ENCODE results near the gene JMJD8.

Gene JMJD8

DNA sequence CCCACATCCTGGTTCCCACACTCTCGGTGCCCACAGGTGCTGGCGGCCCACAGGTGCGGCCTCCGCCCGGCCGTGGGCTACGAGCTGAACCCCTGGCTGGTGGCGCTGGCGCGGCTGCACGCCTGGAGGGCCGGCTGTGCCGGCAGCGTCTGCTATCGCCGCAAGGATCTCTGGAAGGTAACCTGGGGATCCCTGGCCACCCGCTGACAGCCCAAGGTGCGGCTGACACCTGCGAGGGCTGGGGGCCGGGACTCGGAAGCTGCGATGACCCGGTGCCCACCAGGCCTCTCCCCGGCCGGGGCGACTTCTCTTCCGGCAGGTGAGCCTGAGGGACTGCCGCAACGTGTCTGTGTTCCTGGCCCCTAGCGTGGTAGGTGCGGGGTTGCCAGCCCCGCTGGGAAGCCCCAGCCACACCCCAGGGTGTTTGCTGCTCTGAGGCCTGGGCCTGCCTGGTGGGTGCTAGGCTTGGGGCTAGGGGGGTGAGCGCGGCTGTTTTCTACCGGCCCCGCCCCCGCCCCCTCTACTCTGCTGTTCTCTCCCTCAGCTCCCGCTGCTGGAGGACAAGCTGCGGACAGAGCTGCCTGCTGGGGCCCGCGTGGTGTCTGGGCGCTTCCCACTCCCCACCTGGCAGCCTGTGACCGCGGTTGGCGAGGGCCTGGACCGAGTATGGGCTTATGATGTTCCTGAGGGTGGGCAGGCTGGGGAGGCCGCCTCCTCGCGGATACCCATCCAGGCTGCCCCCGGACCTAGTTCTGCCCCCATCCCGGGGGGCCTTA lies 37.8 kb upstream of the JMJD8 start:
- no peak for DNase-seq

GRCh38 chr16:720990-721764 lies 37.0 kb upstream of the JMJD8 start, which contains the start of gene ANTKMT:
TSS of gene ANTKMT (plus strand) at chr16:721146. CDS start at chr16:721275, 129 bp downstream.
- peak; percentile 60 for DNase-seq

- no peak for DNase-seq
Observed at GRCh38 chr16:720447-720989, 36.4 kb upstream of the JMJD8 start.

DNA sequence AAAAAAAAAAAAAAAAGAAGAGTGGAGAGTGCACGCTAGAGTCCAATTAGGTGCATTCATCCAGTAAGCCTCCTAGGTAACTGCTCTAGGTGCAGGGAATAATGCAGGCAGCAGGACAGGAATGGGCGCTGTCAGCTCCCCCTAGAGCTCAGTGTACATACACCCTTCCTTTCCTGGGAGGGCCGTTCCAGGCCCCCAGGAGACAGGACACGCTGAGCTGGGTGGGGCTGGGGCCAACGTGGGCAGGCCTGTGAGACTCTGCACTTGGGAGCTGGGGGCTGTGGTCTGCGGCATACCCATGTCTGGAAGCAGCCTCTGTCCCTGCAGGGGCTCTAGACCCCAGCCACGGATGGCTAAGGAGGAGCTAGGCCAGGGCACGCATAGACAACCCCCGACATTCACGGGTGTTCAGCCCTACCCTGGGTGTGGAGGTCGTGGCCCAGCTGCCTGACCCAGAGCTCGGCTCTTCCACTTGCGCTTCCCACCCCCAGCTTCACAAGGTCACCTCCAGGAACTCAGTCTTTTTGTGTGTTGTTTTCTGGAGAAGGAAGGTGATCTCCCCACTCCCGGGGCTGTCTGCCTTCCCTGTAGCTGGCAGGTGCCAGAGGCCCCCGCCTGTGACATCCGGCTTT lies 35.8 kb upstream of the JMJD8 start:
- DNase-seq: no peak

- no peak for DNase-seq
Observed at GRCh38 chr16:718922-719321, 34.8 kb upstream of the JMJD8 start.

DNA sequence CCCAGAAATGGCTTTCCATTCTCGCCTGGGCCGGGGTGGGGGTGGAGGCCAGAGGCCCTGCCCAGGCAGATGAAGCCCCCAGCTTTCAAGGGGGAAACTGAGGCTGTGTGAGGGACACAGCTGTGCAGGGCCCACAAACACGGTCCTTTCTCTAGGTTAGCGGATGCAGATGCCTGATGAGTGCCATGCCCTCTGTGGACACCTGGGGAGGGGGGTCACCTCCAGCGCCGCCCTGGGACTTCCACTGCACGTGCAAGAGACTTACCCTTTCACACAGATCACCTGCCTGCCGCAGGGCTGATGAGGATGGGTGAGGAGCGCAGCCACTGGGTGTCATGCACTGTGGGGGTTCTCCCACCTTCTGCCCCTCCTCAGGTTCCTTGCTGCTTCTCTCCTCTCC lies 34.3 kb upstream of the JMJD8 start:
- DNase-seq: no peak

GRCh38 chr16:717450-718245 lies 33.5 kb upstream of the JMJD8 start:
- no peak for DNase-seq

- DNase-seq: no peak
Observed at GRCh38 chr16:716768-717325, 32.7 kb upstream of the JMJD8 start.

DNA sequence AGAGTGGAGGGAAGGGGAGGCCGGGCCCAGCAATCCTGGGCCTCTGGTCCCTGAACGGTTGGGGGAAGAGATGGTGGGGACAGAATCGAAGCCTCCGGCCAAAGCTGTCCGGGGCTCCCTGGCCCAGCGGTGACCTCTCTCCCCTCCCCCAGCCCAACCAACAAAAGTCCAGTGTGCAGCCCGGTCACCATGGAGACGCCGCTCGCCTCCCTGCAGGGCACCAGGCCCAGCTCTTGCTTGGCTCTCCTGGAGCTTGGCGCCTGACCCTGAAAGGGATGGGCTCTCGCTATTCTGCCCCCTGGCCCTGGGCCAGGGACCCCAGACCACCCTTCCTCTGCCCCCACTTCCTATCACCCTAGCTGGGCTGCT lies 32.0 kb upstream of the JMJD8 start:
- DNase-seq: no peak

DNA sequence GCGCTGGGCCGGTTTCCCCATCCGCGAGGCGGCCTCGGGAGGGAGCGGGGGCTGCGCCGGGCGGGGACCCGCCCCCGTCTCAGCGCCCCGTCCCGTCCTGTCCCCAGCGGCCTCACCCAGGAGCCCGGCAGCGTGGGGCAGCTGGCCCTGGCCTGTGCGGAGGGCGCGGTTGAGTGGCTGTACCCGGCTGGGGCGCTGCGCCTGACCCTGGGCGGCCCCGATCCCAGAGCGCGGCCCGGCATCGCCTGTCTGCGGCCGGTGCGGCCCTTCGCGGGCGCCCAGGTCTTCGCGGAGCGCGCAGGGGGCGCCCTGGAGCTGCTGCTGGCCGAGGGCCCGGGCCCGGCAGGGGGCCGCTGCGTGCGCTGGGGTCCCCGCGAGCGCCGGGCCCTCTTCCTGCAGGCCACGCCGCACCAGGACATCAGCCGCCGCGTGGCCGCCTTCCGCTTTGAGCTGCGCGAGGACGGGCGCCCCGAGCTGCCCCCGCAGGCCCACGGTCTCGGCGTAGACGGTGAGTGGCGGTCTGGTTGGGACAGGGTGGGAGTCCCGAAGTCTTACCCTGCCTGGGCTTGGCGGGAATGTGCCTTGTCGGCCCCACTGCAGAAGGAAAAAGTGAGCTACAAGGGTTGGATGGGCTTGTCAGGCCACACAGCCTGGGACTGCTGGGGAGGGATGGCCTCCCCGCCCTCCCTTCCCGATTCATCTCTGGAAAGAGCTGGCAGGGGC lies 31.5 kb upstream of the JMJD8 start:
- DNase-seq: no peak

DNA sequence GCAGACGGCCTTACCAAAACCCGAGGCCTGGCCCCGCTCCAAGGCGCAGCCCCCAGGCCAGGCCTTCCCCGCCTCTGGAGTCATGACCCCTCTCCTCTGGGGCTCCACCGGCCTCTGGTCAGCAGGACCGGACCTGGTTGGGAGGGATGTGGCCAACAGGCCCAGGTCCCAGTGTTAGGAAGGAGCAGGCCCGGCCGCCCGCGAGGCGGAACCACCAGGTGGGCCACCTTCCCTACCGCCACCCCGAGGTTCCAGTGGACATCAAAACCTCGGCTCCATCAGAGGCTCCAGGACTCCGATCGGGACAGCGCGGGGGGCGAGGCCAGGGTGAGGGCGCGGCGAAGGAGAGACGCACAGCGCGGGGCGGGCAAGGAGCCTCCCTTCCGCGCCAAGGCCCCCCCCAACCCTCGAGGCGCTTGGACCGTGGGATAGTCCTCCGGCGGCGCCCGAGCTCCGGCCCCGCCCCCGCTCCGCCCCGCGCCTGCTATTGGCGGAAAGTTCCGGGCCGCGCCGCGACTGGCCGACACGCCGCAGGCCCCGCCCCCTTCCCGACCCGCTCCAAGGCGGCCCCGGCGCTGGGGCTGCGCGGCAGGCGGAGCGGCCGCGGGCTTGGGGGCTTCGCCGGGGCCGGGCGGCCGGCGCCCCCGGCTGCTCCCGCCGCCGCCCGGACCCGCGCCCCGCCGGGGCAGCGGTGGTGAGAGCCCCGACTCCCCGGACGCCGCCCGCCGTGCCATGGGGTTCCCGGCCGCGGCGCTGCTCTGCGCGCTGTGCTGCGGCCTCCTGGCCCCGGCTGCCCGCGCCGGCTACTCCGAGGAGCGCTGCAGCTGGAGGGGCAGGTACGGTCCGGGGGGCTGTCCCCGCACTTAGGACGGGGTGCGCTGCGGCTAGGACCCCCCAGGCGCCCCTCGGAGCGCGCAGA lies 30.7 kb upstream of the JMJD8 start, which contains the start of gene METRN:
Gene METRN, plus strand, starts transcription at position 561 of the 919 bp plus-strand sequence. Its CDS starts 172 bp downstream, at position 733.
- DNase-seq: peak; percentile 86

- DNase-seq: no peak
Observed at GRCh38 chr16:714079-714478, 29.9 kb upstream of the JMJD8 start.

GRCh38 chr16:712740-713250 lies 28.7 kb upstream of the JMJD8 start:
- DNase-seq: peak; percentile 85

- no peak for DNase-seq
Observed at GRCh38 chr16:711548-712320, 27.6 kb upstream of the JMJD8 start.

GRCh38 chr16:711084-711483 lies 26.9 kb upstream of the JMJD8 start:
- DNase-seq: no peak

GRCh38 chr16:710500-711075 lies 26.5 kb upstream of the JMJD8 start:
- no peak for DNase-seq

DNA sequence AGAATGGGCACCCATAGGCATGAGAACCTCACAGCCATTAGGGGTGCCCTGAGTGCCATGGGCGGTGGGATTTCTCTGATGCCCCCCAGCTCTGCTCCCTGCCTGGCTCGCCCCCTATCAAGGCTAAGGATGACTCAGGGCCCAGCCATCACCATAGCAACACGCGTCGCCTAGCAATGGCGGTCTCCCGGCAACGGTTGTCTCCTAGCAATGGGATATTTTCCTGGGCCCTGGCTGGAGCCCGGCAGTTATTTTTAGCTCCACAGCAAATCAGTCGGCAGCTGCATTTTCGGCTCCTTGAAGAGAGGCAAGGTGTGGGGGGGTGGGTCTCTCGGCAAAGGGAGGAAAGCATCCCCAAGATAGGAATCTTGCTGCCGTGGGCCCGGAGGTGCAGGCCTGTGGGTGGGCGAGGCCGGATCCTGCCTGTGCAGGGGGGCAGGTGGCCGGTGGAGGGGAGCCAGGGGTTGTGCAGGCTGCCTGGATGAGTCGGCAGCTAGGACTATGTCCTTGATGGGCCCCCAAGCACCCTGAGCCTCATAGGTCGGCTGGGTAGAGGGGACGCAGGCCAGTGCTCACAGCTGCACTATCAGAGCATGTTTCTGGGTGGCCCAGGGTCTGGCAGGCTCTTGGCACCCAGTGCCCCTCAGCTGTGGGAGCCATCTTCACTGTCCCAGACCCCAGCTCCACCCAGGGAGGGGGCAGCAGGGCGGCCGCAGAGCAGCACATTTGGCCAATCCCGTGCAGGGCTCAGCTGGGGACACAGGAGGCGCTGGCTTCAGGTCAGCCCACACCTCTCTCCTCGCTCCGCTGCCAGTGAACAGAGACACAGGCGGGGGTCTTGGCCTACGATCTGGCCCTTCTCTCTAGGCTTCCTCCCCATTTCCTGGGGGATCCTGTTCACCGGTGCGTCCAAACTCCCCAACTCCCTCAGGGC lies 25.7 kb upstream of the JMJD8 start:
- no peak for DNase-seq

DNA sequence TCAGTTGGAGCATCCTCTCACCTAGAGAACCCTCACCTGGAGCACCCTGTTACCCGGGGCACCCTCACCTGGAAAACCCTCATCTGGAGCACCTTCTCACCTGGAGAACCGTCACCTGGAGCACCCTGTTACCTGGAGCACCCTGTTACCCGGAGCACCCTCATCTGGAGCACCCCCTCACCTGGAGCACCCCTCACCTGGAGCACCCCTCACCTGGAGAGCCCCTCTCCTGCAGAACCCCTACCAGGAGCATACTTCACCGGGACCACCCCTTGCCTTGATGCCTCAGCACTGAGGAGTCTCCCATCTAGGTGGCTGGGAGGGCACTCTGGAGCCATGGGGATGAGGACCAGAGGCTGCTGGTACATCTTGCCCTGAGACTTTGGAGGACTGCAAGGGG lies 24.8 kb upstream of the JMJD8 start:
- DNase-seq: no peak

Data from amniotic stem cell (primary cell).